ENCODE data around the gene PRRC1.

The PRRC1 gene

GRCh38 chr5:127582773-127583370, 65.4 kb downstream of the PRRC1 start:
- no peak for DNase-seq

- DNase-seq, result no peak
Observed at GRCh38 chr5:127583866-127584265, 66.4 kb downstream of the PRRC1 start.

DNA sequence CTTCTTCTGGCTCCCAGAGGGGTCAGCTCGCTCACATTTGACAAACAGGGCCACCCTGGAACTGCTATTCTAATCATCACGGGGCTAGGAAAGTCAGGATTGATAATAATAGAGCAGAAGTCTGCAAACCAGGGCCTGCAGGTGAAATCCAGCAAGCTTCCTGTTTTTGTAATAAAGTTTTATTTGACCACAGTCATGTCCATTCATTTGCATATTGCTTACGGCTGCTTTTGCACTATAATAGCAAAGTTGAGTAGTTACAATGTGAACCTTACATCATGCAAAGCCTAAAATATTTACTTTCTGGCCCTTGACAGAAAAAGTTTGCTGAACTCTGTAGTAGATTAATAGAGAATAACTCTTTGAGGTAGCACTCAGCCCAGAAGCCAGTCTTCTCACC, 68.2 kb downstream of the PRRC1 start:
- DNase-seq, result no peak

- no peak for DNase-seq
Observed at GRCh38 chr5:127586066-127586770, 68.8 kb downstream of the PRRC1 start.

GRCh38 chr5:127586811-127587210, 69.4 kb downstream of the PRRC1 start:
- no peak for DNase-seq

GRCh38 chr5:127587246-127587917, 69.9 kb downstream of the PRRC1 start:
- no peak for DNase-seq

DNA sequence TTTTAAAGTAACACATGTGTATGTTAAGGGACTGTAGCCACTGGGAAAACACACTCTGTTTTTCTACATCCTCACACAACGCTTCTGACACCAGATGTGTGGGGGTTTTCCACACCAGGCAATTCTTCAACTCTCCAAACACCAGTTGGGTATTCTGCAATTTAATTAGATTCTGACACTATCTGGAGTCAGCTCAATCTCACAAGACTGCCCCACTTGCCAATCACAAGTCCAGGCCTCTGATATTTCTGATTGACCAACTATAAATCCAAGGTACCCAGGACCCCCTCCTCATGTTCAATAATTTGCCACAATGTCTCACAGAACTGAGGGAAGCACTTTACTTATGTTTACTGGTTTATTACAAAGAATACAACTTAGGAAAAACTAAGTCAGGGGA, 70.9 kb downstream of the PRRC1 start:
- no peak for DNase-seq

DNA sequence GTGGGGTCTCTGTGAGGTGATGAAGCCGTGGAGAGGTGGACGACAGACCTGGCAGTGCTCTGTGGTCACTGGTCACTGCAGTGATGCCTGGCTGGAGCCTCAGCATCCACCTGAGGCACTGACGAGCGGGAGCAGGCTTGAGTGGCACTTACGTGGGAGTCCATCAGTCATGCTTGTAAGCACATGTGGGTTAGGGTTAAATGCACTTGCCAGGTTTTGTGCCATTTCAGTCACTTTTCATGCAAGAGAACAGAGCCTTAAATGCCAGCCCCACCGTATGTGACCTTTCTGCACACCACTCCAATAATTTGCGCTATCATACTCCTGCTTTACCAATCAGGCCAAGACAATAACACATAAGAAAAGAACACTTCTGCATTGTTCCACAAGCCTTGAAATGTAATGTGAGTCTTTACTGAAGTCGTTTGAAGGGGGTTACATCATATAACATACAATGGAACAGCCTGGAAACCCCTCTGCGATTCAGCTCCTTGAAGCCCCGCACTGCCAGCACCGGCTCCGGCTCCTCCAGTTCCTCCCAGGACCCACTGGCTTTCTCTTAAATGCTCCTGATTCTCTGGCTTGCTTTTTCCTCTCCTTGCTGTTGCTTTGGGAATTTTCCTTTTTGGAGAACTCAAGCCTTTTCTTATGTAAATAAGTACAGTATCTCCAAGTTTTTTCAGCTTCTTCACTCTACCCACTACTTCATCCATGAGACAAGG, 72.0 kb downstream of the PRRC1 start:
- no peak for DNase-seq

GRCh38 chr5:127590156-127590722, 72.8 kb downstream of the PRRC1 start:
- peak; percentile 39 for DNase-seq

DNA sequence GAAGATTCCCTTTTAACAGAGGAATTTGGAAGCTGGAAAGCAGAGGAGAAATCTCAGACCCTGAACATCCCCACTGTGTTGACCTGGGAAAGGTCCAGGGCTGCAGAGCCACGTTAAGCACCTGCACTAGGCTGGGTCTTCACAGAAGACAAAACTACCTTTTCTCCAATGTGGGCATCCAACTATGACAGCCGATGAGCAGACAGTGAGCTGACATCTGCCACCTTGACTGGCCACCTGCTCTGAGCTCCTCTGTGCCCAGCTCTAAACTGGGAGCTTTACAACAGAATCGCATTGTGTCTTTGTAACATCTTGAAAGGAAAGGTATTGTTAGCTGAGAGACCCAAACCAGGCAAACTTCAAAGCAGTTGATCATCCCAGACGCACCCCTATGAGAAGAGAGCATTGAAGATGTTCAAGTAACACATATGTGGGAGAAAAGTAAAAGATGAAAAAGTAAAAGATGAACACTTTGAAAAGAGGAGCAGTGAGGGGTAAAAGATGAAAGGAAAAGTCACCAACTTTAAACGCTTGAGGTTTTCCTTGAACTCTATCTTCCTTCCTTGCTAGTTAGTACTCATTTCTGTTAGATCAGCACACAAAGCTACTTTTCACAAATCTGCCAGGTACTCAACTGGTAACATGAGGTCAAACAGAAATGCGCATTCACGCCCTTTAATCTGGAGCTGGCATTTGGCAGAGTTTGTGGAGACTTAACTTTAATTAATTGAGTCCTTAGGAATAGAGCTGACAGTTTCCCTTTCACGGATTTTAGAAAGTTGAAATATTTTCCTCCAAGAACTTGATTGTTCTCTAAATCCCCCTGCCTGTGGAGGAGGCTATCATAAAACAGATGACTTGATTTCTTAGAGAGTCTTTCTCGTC, 78.3 kb downstream of the PRRC1 start:
- DNase-seq, result no peak

GRCh38 chr5:127596501-127596900, 79.1 kb downstream of the PRRC1 start:
- DNase-seq, result no peak

- DNase-seq, result no peak
Observed at GRCh38 chr5:127599320-127599719, 81.9 kb downstream of the PRRC1 start.

- no peak for DNase-seq
Observed at GRCh38 chr5:127599847-127600246, 82.4 kb downstream of the PRRC1 start.

DNA sequence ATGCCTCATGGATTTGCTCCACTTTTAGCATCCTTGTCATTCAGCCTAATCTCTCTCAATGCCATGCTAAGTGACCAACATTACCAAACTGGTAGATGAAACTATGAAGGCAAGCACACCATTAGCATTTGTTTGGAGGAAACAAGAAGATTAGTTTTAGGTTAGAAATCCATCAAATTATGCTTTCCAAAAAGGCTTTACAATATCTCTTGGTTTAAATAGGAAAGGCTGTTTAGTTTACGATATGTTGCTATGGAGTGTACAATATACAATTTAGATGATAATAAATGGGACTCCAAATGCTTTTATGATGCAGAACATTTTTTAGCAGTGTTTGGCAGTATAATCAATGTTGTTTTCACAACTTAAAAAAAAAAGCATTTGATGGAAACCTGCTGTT, 83.7 kb downstream of the PRRC1 start:
- DNase-seq, result no peak

DNA sequence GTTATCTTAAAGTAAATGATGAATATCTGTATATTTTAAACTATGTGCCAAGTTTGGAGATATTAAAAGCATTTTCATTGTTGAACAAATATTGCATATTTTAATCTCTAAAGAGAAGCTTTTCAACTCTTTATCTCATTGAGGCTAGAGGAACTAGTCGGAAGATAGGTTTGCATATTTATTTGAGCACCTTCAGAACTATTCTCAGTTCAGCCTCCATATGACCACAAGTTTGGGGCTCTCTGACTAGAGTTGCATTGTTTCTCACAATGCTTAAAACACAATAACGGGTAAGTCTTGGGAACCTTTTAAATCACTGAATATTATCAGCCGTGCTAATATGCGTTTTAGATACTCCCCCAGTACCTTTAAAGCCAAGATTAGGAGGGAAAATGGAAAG, 84.2 kb downstream of the PRRC1 start:
- no peak for DNase-seq

GRCh38 chr5:127602481-127602880, 85.0 kb downstream of the PRRC1 start:
- no peak for DNase-seq

DNA sequence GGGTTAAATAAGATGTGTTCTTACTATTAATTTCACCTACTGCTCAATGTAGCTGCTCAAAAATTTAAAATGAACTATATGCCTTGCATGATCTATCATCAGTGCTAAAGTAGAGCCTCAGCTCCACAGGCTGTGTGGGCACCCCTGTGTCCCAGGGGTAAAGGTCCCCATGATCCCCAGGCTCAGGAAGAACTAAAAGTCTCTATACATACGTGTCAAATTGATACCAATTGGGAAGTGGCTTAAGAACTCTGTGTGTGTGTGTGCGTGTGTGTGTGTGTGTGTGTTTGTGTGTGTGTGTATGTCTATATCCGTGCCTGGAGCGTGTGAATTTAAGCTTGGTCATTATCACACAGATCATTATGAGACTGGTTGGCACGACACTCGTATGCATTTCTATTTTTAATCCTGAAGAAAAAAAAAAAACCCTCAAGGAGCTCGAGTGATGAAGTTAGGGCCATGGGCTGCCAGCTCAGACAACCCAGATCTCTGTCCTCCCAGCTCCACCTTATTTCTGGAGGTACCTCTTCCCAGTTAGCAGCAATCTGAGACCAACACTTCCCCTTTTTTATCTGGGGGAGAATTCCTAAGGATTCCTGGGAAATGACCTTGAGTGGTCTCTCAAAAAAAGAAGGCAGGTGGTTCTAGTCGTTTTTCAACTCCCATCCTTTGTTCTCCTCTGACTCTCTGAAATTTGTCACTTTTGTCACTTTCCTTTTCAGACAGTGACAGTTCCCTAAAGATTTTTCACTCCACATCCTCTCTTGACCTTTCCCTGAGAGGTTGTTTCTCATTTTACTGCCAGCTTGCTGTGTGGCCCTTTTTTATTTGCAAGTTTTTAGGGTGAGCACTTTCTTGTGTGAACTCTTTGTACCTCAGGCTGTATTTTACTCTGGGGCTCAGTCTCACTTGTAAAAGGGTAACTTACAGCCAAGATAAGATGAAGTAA, 85.7 kb downstream of the PRRC1 start:
- DNase-seq, result no peak

Measured in activated CD4-positive, alpha-beta T cell treated with anti-CD3 and anti-CD28 coated beads, Interleukin-2, Interleukin-6, amounts not matched to agents 100 ng/mL and 50 ng/mL, durations not matched to agents 16 hours and 8 hours (primary cell).